Dermis microvascular lymphatic vessel endothelial cell (primary cell): ENCODE results near the gene CCDC92B. TPM values are rescaled to one million over a fixed set of nuclear protein-coding genes. Genes with fewer than 3 reads are reported as not detected.
"Not testable (repeated sequence)": the region's sequence is repeated elsewhere in the genome, so short reads cannot be mapped to it uniquely, and the experiment has no call there.

Experiments used
- DNase-seq, 2 donors: peaks; one replicate each; pipeline versions ENCODE4 v3.0.0 to v3.0.0-alpha.2; 2010; ENCODE audit warnings: low read depth in 2 of 2
- total RNA-seq: library from RNA; depleted of rRNA; stranded (reverse); fragments of >200 nt; gene quantifications from 2 replicates; pipeline ENCODE4 v1.2.1, GENCODE V29; 2014

Gene CCDC92B
- total RNA-seq, 1 donor from 2014 or later = not detected

GRCh38 chr17:2689411-2690164 lies 59.9 kb downstream of the CCDC92B start:
- DNase-seq = no peak

- DNase-seq = no peak
Observed at GRCh38 chr17:2688351-2689342, 60.8 kb downstream of the CCDC92B start.

- no peak for DNase-seq
Observed at GRCh38 chr17:2687074-2687418, 62.4 kb downstream of the CCDC92B start.

- no peak for DNase-seq
Observed at GRCh38 chr17:2685696-2686095, 63.8 kb downstream of the CCDC92B start.

GRCh38 chr17:2684549-2684948 lies 64.9 kb downstream of the CCDC92B start:
- DNase-seq = no peak

- no peak for DNase-seq
Observed at GRCh38 chr17:2683912-2684311, 65.5 kb downstream of the CCDC92B start.

- no peak for DNase-seq
Observed at GRCh38 chr17:2682176-2682938, 67.1 kb downstream of the CCDC92B start.

GRCh38 chr17:2681650-2682049 lies 67.8 kb downstream of the CCDC92B start:
- DNase-seq = no peak

- no peak for DNase-seq
Observed at GRCh38 chr17:2680961-2681360, 68.5 kb downstream of the CCDC92B start.

GRCh38 chr17:2679247-2679646 lies 70.2 kb downstream of the CCDC92B start:
- not testable (repeated sequence) for DNase-seq

Other genes with a start within 250 kb of the CCDC92B start
- 9.1 TPM in 2 replicates for gene METTL16, start 237.8 kb downstream of the CCDC92B start, total RNA-seq
- 65.0 and 80.4 TPM in 2 replicates for gene PAFAH1B1, start 156.0 kb downstream of the CCDC92B start, total RNA-seq
- 32.3 and 41.3 TPM in 2 replicates for gene CLUH, start 37.9 kb downstream of the CCDC92B start, total RNA-seq
- gene RAP1GAP2, start 46.8 kb upstream of the CCDC92B start, total RNA-seq = 1.0 and 1.4 TPM in 2 replicates